ENCODE results near the gene TNS4. TPM values are rescaled to one million over a fixed set of nuclear protein-coding genes. Genes with fewer than 3 reads are reported as not detected.
A peak's percentile ranks its signal among the peaks of the same experiment; 100 is the strongest.

Gene TNS4
- total and polyA plus RNA-seq, 2 of the 4 experiments (the other 2 are of a cell fraction) = not detected

DNA sequence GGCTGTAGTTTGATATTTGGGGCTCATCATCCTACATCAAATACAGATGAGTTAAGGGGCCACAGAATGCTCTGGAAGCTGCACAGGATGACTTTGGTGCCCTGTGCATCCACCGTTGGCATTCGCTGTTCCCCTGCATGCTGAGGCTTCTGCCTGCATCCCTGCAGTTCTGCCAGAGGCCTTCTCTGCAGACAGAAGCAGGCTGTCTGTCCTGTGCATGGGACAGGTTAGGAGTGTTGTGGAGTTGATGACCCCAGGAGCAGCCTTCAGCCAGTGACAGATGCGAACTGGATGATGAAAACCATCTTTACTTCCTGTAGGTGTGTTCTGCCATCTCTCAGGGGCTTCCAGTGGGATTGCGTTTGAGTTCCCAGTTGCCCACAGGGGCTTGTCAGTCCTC, 13.6 kb upstream of the TNS4 start:
- Histone ChIP-seq H3K4me3 (ENCODE audit: insufficient read depth, low read depth, low read length) (no peak overlapping the region), H4K20me1 (ENCODE audit: insufficient read depth, low read length) (no peaks in the 10 kb centered on the region), H3K9me1 (ENCODE audit: insufficient read depth, low read length) (peaks cover 36% of the 10 kb centered on the region), H4K91ac (ENCODE audit: insufficient read depth, low read depth, low read length) (0 out of 2 replicates have a peak overlapping the region, but pooled peaks have one; percentile 13), H3K27me3 (ENCODE audit: control insufficient read depth, insufficient read depth, low read length) (no peaks in the 10 kb centered on the region), H3K9ac (ENCODE audit: low read depth, low read length) (no peak overlapping the region), H2BK5ac (ENCODE audit: low read depth, low read length, poor library complexity, severe bottlenecking) (no peak overlapping the region), H4K8ac (ENCODE audit: low read depth in 2 of 2, low read length in 2 of 2) (no peak overlapping the region), H3K9me3 (ENCODE audit: control insufficient read depth, insufficient read depth, low read length) (no peaks in the 10 kb centered on the region), H3K4ac (ENCODE audit: low read depth, low read length) (peak overlapping the region; percentile 41; the same call in 1 of the 2 replicates), H4K5ac (ENCODE audit: low read depth, low read length) (no peak overlapping the region), H3K23ac (ENCODE audit: low read depth, low read length) (no peak overlapping the region), H3K56ac (ENCODE audit: extremely low read depth, insufficient read depth, low read length) (no peak overlapping the region), H2BK120ac (ENCODE audit: low read depth, low read length) (peak overlapping the region; percentile 26; the same call in 1 of the 2 replicates), H2BK20ac (ENCODE audit: low read depth, low read length) (peak overlapping the region; percentile 8; the same call in 1 of the 2 replicates), H3K36me3 (ENCODE audit: control insufficient read depth, insufficient read depth, low read length) (no peaks in the 10 kb centered on the region), H2AFZ (replicated peaks; ENCODE audit: low read length, poor library complexity) (no peak overlapping the region), H2AK5ac (ENCODE audit: low read depth, low read length) (peak overlapping the region; percentile 22), H2AK9ac (replicated peaks; ENCODE audit: low read depth, low read length, poor library complexity) (no peak overlapping the region), H3K4me1 (ENCODE audit: control insufficient read depth, insufficient read depth, low read length) (peaks cover 32% of the 10 kb centered on the region), H2BK15ac (ENCODE audit: low read depth, low read length) (peak overlapping the region; percentile 68; the same call in 1 of the 3 replicates), H3K18ac (ENCODE audit: low read depth, low read length) (no peak overlapping the region), H3K79me1 (ENCODE audit: low read depth in 1 of 2, low read length in 2 of 2) (0 out of 4 replicates have a peak, but pooled peaks cover 0 to 5% of the 10 kb centered on the region in 2 experiments), H3K14ac (replicated peaks; ENCODE audit: low read depth, low read length) (0 out of 2 replicates have a peak overlapping the region, but pooled peaks have one; percentile 14), H3K4me2 (ENCODE audit: low read depth, low read length) (no peak overlapping the region), H3K27ac (ENCODE audit: insufficient read depth, low read length) (no peak overlapping the region)
- BruUV-seq (replicated peaks) = no TSS peak
- in situ Hi-C loops (cut with MboI; ENCODE audit: low sequenced_read_pairs) (no loop called here), dilution Hi-C loops (cut with HindIII; ENCODE audit: low sequenced_read_pairs, unreplicated experiment) (no loop called here), intact Hi-C loops (cut with micrococcal nuclease) (no loop called here)
- POLR2A ChIA-PET (ENCODE audit: unreplicated experiment) = no interaction called here
- CTCF ChIA-PET = no interaction called here
- ATAC-seq (ENCODE audit: low read depth) (no peak), DNase-seq (no peak)
- TF ChIP-seq, protein P1, sequence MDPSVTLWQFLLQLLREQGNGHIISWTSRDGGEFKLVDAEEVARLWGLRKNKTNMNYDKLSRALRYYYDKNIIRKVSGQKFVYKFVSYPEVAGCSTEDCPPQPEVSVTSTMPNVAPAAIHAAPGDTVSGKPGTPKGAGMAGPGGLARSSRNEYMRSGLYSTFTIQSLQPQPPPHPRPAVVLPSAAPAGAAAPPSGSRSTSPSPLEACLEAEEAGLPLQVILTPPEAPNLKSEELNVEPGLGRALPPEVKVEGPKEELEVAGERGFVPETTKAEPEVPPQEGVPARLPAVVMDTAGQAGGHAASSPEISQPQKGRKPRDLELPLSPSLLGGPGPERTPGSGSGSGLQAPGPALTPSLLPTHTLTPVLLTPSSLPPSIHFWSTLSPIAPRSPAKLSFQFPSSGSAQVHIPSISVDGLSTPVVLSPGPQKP (IDR thresholded peaks at IDR 0.05; ENCODE audit: borderline replicate concordance, low read depth, low read length) = no peak
- TF ChIP-seq, protein P2, sequence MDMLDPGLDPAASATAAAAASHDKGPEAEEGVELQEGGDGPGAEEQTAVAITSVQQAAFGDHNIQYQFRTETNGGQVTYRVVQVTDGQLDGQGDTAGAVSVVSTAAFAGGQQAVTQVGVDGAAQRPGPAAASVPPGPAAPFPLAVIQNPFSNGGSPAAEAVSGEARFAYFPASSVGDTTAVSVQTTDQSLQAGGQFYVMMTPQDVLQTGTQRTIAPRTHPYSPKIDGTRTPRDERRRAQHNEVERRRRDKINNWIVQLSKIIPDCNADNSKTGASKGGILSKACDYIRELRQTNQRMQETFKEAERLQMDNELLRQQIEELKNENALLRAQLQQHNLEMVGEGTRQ (IDR thresholded peaks at IDR 0.05; ENCODE audit: low read depth, low read length) = no peak
- TF ChIP-seq SMC3 (IDR thresholded peaks at IDR 0.05; ENCODE audit: low read depth, low read length) (no peak), MAZ (IDR thresholded peaks at IDR 0.05; ENCODE audit: borderline replicate concordance, low read depth, low read length) (no peak), BHLHE40 (IDR thresholded peaks at IDR 0.05; ENCODE audit: low read depth, low read length) (no peak)
- WGBS, 2 experiments (ENCODE audit: extremely low coverage in 2 of 2, insufficient read length in 1 of 2) = 100% methylated on average over 1 of the region's 4 CpGs; no CpG with 5 or more reads in 1 of the 2 experiments
